Stimulated activated CD4-positive, alpha-beta T cell treated with anti-CD3 and anti-CD28 coated beads, Interleukin-1b, Interleukin-23, amount 100 ng/mL, for 24 hours (primary cell): ENCODE data around the gene CSNK2B.

Experiments used
- DNase-seq, 4 experiments: peaks; one replicate each; pipeline ENCODE4 v3.0.0-alpha.2; 2020; ENCODE audit warnings: low read depth in 4 of 4, low spot score in 1 of 4

CSNK2B gene

DNA sequence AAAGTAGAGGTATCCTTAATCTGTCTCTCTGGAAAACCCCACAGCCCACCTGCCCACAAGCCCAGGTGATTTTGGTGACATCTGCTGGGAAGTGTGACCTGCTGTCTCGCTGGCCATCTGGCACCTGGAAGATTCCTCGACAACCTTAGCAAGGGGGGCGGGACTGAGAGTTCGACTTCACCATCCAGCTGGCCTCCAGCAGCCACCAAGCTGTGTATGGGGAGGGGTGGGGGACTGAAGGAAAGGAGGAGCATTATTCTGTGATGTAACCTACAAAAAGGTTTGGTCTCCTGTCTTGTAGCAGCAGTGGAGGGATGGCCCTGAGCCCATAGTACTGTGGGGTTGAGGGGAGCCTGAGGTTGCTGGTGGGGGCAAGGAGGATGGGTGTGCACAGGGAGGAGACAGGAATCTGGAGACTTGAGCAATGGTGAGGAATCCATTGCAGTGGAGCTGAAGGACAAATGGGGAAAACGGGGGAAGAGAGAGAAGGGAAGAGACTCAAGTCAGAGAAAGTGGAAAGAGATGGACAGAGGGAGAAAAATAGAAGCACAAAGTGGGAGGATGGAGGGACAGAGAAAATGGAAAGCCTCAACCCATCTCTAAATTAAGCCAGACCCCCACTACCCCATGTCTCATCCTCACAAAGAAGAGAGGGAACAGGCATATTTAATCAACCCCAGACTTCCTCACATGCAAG is 44.8 kb downstream of the CSNK2B start:
- no peak for DNase-seq

DNA sequence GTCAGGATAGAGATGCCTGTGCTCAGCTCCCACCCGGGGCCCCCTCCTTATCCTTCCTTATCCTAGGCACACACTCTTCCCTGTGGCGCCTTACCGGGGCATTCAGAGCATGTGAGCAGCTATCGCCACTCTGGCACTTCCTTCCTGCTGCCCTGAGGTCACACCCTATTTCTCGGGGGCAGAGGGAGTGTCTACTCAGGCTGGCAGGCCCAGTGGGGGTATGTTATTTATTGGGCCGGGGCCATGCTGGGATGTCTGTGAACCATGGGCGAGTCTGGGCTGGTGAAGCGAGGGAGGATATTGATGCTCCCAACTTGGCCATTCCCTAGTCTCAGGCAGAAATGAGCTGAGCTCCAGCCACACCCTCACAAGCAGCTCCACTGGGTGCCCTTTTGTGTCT is 45.4 kb downstream of the CSNK2B start:
- no peak for DNase-seq

DNA sequence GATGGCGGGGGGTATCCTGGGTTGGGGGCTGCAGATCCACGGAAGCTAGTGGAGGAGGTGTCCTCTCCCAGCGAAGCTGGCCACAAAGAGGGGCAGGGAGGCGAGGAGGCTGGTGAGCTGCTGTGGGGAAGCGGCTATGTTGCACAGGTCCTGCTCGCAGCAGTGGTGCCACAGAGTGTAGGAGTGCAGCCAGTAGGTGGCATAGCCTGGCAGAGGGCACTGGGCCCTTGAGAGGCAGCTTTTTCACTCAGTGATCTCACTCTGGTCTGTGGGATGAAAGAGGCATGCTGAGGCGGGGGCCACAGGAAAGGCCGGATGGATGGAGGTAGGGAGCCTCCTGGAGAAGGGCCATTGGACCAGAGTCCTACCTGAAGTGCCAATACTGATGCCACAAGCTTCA is 46.4 kb downstream of the CSNK2B start:
- DNase-seq = no peak

DNA sequence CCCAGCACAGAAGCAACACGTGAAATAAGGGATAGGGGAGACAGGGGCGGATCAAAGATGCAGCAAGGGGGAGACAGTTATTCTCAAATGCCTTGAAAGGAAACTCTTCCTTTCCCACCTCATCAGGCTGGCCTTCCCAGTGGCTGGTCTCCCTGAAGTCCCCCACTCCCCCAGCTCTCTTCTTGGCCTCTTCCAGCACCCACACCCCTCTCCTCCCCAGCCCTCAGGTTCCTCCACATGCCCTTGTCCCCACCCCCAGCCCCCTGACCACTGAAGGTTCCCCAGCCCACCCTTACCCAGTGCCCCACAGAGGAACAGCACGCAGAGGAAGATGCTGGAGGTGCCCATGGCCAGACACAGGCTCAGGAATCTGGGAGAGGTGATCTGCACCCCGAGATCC is 47.6 kb downstream of the CSNK2B start:
- DNase-seq = no peak

DNA sequence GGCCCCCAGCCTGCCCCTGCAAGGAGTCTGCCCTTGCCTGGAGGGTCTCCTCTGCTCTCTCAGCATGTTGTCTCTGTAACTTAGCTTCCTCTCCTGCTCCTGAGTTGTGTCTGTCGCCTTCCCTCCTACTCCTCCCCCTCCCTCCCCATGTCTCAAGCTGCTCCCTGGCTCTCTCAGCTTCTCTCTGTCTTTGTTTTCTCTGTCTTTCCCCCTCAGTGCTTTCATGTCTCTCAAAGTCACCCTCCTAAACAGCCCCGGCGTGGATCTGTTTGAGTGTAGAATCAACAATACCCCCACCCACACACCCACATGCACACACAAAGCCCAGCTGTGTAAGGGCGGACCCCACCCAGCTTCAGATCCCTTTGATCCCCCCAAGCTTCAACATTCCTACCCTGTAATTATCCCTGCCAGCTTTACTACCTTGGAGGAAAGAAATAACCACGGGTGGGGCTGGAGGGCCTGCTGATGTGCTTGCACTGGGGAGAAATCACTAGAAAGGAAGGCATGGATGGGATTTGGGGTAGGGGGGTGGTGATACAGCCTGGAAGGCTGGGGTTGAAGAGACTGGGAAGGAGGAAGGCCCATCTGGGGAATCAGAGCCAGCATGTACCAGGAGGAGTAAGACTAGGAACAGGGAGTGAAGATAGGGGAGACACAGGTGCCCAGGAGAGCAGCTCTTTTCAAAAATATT is 48.3 kb downstream of the CSNK2B start:
- DNase-seq = no peak

DNA sequence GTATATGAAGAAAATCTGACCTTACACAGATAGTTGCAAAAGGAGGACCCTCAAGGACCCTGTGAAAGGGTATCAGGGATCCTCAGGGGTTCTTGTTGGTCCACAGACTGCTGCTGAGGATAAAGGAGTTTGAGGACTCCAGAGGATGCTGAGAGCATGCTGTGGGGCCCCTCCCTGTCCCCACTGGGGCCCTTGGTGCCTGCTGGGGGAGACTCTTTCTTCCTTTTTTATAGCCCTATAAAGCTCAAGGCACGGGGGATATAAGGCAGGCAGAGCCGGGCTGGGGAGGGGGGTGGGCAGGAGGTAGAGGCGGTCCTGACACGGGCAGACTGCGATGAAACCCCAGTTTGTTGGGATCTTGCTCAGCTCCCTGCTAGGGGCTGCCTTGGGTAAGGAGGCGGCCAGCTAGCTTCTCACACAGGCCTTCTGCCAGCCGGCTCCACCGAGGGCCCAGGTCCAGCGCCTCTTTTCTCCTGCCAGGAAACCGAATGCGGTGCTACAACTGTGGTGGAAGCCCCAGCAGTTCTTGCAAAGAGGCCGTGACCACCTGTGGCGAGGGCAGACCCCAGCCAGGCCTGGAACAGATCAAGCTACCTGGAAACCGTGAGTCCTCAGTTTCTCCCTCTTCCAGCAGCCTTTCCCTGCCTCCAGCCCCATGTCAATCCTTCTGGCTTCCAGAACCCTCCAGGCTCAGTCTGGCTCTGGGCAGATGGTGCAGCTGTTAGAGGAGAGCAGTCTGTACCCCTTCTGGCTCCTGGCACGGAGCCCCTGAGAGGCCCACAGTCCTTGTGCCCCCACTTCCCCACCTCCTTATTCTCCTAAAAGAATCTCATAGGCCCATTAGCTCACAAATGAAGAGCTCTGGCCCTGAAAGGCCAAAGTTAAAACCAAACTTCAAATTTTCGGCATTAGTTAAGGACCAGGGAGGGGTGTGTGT is 49.4 kb downstream of the CSNK2B start, which contains the start of gene LY6G6D:
Gene LY6G6D, plus strand, starts transcription at position 327 of the 937 bp plus-strand sequence. Its CDS starts 8 bp downstream, at position 335.
- DNase-seq = no peak

DNA sequence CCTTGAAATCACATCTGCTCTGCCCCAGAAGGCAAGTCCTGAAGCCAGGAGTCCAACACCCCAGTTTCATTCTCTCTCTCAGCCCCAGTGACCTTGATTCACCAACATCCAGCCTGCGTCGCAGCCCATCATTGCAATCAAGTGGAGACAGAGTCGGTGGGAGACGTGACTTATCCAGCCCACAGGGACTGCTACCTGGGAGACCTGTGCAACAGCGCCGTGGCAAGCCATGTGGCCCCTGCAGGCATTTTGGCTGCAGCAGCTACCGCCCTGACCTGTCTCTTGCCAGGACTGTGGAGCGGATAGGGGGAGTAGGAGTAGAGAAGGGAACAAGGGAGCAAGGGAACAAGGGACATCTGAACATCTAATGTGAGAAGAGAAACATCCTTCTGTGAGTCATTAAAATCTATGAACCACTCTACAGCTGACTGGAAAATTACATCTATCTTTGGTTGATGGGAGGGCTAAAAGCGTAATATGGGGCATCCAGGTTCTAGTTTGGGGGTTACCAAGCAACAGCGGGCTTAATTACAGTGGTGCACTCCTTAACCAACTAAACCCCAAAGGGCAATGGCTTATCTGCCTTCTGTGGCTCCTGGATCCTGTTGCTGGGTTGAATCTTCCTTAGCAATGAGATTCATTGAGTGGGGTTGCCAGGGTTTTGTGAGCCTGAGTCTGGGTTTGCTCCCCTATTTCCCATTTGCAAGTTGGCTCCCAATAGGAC is 51.8 kb downstream of the CSNK2B start:
- no peak for DNase-seq

DNA sequence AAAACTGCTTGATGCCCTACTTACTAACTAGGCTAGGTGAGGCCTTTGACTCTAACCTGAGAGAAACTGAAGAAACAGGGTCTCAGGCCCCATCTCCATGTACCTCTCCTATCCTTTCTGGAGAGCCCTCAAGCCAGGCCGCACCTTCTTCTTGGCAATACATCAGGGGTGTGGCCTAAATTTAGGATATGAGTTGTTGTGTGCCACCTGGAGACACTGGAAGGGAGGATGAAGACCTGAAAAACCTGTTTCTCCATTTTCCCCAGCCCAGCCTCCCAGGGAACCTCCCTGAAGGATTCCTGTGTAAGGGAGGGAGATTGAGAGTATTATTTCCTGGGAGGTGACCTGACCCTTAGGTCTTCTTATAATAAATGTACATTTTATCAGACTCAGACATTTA is 52.4 kb downstream of the CSNK2B start:
- DNase-seq = no peak

DNA sequence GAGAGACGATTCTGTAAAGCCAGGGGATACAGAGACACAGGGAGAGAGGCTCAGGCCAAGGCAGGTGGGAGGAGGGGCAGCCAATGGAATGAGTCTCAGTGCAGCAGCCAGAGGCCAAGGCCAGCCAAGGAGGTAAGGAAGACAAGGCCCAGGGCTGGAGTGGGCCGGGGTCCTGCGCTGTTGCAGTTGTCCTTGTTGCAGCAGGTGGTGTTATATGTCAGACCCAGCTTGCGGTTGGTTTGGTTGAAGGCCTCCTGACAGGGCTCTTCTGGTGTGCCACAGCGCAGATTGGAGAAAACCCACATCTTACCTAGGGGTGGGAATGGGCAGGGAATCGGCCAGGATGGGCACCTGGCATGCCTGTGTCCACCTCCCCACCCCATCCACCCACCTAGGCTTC is 53.1 kb downstream of the CSNK2B start:
- DNase-seq = no peak
